LNCAP (cell line): Measurements from ENCODE around the gene CAMTA1.

Source experiments
- TF ChIP-seq, protein P1 (sequence below): fragments of 450-650 bp; IDR thresholded peaks from 2 replicates; pipeline ENCODE4 v1.5.1; 2017; ENCODE audit warnings: mild to moderate bottlenecking

The CAMTA1 gene

DNA sequence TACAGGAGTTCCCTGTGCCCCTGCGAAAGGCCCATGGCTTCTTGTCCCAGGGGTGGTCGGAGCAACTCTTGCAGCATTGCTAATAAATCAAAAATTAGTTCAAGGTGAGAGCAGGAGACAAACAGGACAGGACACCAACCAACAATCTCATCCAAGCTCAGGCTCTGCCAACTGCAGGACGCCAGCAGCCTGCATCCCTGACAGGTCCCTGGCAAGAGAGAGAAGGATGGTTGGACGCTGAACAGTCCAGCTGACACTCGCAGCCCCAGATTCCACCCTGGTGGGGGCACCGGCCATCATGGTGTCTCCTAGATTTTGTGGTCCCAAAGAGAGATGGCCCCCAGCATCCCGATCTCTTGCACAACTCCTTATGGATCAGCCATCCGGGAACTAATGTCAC lies 843.8 kb downstream of the CAMTA1 start:
- TF ChIP-seq, protein P1, sequence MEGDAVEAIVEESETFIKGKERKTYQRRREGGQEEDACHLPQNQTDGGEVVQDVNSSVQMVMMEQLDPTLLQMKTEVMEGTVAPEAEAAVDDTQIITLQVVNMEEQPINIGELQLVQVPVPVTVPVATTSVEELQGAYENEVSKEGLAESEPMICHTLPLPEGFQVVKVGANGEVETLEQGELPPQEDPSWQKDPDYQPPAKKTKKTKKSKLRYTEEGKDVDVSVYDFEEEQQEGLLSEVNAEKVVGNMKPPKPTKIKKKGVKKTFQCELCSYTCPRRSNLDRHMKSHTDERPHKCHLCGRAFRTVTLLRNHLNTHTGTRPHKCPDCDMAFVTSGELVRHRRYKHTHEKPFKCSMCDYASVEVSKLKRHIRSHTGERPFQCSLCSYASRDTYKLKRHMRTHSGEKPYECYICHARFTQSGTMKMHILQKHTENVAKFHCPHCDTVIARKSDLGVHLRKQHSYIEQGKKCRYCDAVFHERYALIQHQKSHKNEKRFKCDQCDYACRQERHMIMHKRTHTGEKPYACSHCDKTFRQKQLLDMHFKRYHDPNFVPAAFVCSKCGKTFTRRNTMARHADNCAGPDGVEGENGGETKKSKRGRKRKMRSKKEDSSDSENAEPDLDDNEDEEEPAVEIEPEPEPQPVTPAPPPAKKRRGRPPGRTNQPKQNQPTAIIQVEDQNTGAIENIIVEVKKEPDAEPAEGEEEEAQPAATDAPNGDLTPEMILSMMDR: no peak

DNA sequence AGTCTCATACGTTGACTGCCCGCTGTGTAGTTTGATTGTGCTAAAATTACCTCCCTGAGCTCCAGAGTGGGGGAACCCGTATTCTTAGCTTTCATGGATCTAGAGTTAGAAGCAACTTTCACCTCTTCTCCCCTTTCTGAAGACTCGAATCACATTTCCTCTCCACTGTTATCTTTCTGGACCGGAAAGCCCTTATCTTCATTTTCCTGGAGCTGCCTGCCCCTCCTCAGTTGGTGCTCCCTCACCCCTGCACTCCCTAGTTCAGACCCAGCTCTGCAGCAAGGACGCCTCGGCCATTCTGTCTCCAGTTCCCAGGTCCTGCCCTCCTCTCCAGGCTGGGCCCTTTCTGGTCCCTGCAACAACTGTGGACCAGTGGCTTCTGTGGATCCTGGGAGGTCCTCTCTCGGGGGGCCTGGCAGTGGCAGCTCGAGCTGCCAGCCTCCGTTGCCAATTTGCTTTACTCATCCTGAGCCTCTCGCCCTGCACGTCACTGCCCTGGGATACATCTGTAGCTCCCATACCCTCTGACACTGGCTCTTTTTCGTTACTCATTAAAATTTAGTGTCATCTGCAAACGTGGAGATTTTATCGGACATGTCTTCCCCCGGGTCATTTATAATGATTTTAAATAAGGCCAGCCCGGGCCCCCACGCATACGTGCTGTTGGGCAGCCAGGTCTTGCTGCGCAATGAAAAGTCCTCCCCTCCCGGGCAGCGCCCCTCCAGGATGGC lies 844.4 kb downstream of the CAMTA1 start:
- TF ChIP-seq, protein P1: no peak

GRCh38 chr1:7630378-7630777 lies 845.1 kb downstream of the CAMTA1 start:
- TF ChIP-seq, protein P1: no peak

- TF ChIP-seq, protein P1: no peak
Observed at GRCh38 chr1:7632176-7632575, 846.9 kb downstream of the CAMTA1 start.

DNA sequence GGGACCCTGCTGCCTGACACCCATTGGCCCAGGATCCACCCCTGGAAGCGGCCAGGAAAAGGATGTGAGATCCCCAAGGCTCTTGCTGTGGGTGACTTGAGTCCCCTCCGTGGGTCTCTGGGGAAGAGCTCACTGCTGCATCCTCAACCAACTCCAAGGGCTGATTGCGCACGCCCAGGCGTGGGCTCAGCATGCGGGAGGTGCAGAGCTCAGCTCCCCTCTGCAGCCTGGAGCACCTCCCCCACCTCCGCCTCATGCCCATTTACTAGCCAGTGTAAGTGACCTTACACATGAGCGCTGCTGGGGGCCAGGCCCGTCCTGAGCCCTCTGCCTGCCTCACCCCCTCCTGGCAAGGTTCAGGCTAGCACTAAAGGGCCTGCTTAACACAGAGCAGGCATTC lies 847.4 kb downstream of the CAMTA1 start:
- TF ChIP-seq, protein P1: no peak

GRCh38 chr1:7633506-7634245 lies 848.4 kb downstream of the CAMTA1 start:
- TF ChIP-seq, protein P1: no peak

DNA sequence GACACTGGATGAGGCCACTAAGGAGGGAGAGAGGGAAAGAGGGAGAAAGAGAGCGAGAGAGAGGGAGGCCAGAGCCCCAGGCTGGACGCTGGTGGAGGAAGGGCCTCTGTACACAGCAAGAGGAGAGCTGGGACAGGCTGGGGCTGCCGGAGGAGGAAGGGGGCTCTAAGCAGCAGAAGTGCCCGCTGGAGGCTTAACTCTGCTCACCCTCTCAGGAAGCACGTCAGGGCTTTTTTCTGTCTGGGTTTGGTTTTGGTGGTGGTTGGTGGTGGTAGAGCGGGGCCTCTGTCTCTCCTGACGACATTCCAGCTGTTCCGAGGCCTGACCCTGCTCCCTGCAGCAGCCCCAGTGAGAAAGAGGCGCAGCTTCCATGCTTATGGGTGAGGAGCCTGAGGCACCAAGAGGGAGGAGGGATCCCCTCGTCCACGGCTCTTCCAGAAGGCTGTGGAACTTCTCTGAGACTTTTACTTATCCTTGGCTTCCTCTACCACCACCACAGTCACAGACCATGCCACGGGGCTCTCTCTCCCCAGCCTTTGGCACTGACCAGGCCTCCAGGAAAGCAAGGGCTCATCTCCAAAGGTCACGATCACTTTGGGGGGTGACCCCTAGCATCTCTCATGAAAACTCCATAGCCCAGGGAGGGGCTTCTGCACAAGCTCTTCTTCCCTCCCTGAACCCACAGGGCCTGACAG lies 849.4 kb downstream of the CAMTA1 start:
- TF ChIP-seq, protein P1: no peak
